ENCODE measurements around the gene MAP3K2. TPM values are rescaled to one million over a fixed set of nuclear protein-coding genes. Genes with fewer than 3 reads are reported as not detected.
A peak's percentile ranks its signal among the peaks of the same experiment; 100 is the strongest.

MAP3K2 gene
- 100 to 1,000 TPM in 2 of 3 donors, 10 to 100 TPM in 1; 99.4 to 109 (median 106) TPM for total RNA-seq
- total RNA-seq (2013), result 91.1 TPM

GRCh38 chr2:127387655-127388422 lies at the start of gene MAP3K2:
Gene MAP3K2 (minus strand): TSS chr2:127387975. CDS start chr2:127343129, 44,846 bp downstream.
- under 1% methylated on average over 100 of the region's 100 CpGs for WGBS (ENCODE audit: insufficient coverage)
- peak within 1 kb of the TSS; percentile 95 for H3K4me3 ChIP-seq (ENCODE audit: low read length)

GRCh38 chr2:127437056-127437455 lies 49.3 kb upstream of the MAP3K2 start:
- Histone ChIP-seq H3K9me3 (ENCODE audit: control insufficient read depth, insufficient read depth, low read length) (peaks cover 3% of the 10 kb centered on the region), H3K36me3 (ENCODE audit: control insufficient read depth, insufficient read depth, low read length) (no peaks in the 10 kb centered on the region), H3K27me3 (ENCODE audit: control insufficient read depth, insufficient read depth, low read length) (no peaks in the 10 kb centered on the region), H3K4me1 (ENCODE audit: control insufficient read depth, insufficient read depth, low read length) (no peaks in the 10 kb centered on the region), H3K27ac (ENCODE audit: low read length) (no peak overlapping the region), H3K4me3 (ENCODE audit: low read length) (no peak overlapping the region)
- H3K4me1 Mint-ChIP-seq, result no peaks in the 10 kb centered on the region
- TF ChIP-seq CTCF (IDR thresholded peaks at IDR 0.05), result no peak
- H3K36me3 Mint-ChIP-seq, result no peaks in the 10 kb centered on the region
- ATAC-seq, result no peak
- no peak overlapping the region for H3K27ac Mint-ChIP-seq
- H3K9me3 Mint-ChIP-seq, result peaks cover 0 to 4% of the 10 kb centered on the region in 2 donors
- WGBS (ENCODE audit: insufficient coverage), result 93% methylated on average over 9 of the region's 9 CpGs
- DNase-seq, result no peak
- H3K27me3 Mint-ChIP-seq (ENCODE audit: low read depth in 2 of 2), result no peaks in the 10 kb centered on the region
- H3K4me3 Mint-ChIP-seq, result no peak overlapping the region
- intact Hi-C loops (cut with micrococcal nuclease), result no loop called here

More at GRCh38 chr2:127387655-127388422, at the start of gene MAP3K2:
- H3K9me3 Mint-ChIP-seq, result no peaks in the 10 kb centered on the region
- Histone ChIP-seq H3K27me3 (ENCODE audit: control insufficient read depth, insufficient read depth, low read length) (no peaks in the 10 kb centered on the region), H3K9me3 (ENCODE audit: control insufficient read depth, insufficient read depth, low read length) (no peaks in the 10 kb centered on the region), H3K36me3 (ENCODE audit: control insufficient read depth, insufficient read depth, low read length) (no peaks in the 10 kb centered on the region), H3K4me1 (ENCODE audit: control insufficient read depth, insufficient read depth, low read length) (peaks cover 29% of the 10 kb centered on the region), H3K27ac (ENCODE audit: low read length) (peak within 1 kb of the TSS; percentile 100)
- intact Hi-C loops (cut with micrococcal nuclease), result loop anchor here (1.0 to 5.0 kb wide), 7 partner anchors 17 to 731 kb away; partner anchors contain the start of genes GYPC, IWS1, SAP130 and SFT2D3
- no peaks in the 10 kb centered on the region for H3K27me3 Mint-ChIP-seq (ENCODE audit: low read depth in 2 of 2)
- peaks cover 45 to 46% of the 10 kb centered on the region in 2 donors for H3K4me1 Mint-ChIP-seq
- DNase-seq, result peak; percentile 94 to 98
- ATAC-seq, result peak; percentile 76 to 90 (median 76)
- peak within 1 kb of the TSS; percentile 96 to 97 for H3K27ac Mint-ChIP-seq
- no peaks in the 10 kb centered on the region for H3K36me3 Mint-ChIP-seq
- H3K4me3 Mint-ChIP-seq, result peak within 1 kb of the TSS; percentile 92
- TF ChIP-seq CTCF (IDR thresholded peaks at IDR 0.05), result no peak

DNA sequence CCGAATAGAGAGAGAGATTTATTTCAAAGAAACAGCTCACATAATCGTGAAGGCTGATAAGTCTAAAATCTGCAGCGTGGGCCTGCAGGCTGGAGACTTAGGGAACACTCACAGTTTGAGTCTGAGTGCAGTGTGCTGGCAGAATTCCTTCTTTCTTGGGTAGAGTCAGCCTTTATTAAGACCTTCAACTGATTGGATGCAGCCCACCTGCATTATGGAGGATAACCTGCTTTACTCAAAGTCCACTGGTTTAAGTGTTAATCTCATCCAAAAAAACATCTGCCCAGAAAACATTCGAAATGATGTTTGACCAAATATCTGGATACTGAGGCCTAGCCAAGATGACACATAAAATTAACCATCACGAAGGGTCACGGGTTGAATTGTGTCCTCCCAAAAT lies 46.7 kb upstream of the MAP3K2 start:
- DNase-seq (no peak), ATAC-seq (no peak)
- intact Hi-C loops (cut with micrococcal nuclease), result no loop called here
- WGBS (ENCODE audit: insufficient coverage), result 93% methylated on average over 6 of the region's 6 CpGs
- Histone ChIP-seq H3K9me3 (ENCODE audit: control insufficient read depth, insufficient read depth, low read length) (no peaks in the 10 kb centered on the region), H3K4me3 (ENCODE audit: low read length) (no peak overlapping the region), H3K27me3 (ENCODE audit: control insufficient read depth, insufficient read depth, low read length) (no peaks in the 10 kb centered on the region), H3K27ac (ENCODE audit: low read length) (no peak overlapping the region), H3K36me3 (ENCODE audit: control insufficient read depth, insufficient read depth, low read length) (no peaks in the 10 kb centered on the region), H3K4me1 (ENCODE audit: control insufficient read depth, insufficient read depth, low read length) (no peaks in the 10 kb centered on the region)
- Mint-ChIP-seq H3K36me3 (no peaks in the 10 kb centered on the region), H3K4me1 (no peaks in the 10 kb centered on the region), H3K27me3 (ENCODE audit: low read depth in 2 of 2) (no peaks in the 10 kb centered on the region), H3K4me3 (no peak overlapping the region), H3K27ac (no peak overlapping the region), H3K9me3 (no peaks in the 10 kb centered on the region)
- TF ChIP-seq CTCF (IDR thresholded peaks at IDR 0.05), result no peak

Data from natural killer cell (primary cell).